NOMO-1 treated with dmso at 0.1 percent for 144 hours (cell line): ENCODE data around the gene MESP2.

ENCODE experiments used
- DNase-seq: peaks from one replicate; lab custom pipeline; 2025; ENCODE audit not compliant: unreplicated experiment; lab: John Stamatoyannopoulos, UW

Gene MESP2, protein sequence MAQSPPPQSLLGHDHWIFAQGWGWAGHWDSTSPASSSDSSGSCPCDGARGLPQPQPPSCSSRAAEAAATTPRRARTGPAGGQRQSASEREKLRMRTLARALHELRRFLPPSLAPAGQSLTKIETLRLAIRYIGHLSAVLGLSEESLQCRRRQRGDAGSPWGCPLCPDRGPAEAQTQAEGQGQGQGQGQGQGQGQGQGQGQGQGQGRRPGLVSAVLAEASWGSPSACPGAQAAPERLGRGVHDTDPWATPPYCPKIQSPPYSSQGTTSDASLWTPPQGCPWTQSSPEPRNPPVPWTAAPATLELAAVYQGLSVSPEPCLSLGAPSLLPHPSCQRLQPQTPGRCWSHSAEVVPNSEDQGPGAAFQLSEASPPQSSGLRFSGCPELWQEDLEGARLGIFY

DNA sequence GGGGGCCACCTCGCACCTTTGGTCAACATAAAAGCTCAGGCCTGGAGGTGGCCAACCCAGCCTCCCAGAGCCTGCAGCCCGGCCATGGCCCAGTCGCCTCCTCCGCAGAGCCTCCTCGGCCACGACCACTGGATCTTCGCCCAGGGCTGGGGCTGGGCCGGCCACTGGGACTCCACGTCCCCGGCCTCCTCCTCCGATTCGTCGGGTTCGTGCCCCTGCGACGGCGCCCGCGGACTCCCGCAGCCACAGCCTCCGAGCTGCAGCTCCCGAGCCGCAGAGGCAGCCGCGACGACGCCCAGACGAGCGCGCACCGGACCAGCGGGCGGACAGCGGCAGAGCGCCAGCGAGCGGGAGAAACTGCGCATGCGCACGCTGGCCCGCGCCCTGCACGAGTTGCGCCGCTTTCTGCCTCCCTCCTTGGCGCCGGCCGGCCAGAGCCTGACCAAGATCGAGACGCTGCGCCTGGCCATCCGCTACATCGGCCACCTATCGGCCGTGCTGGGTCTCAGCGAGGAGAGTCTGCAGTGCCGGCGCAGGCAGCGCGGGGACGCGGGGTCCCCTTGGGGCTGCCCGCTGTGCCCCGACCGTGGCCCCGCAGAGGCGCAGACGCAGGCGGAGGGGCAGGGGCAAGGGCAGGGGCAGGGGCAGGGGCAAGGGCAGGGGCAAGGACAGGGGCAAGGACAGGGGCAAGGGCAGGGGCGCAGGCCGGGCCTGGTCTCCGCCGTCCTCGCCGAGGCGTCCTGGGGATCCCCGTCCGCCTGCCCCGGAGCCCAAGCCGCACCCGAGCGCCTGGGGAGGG, at the start of gene MESP2:
MESP2 (plus strand) TSS at position 59 of the 799 bp plus-strand sequence; CDS start at position 85, 26 bp downstream.
- peak; percentile 56 for DNase-seq

- DNase-seq, result no peak
Measured at GRCh38 chr15:89728254-89728653, 47.9 kb upstream of the MESP2 start.

- DNase-seq, result no peak
Measured at GRCh38 chr15:89731275-89731674, 44.9 kb upstream of the MESP2 start.

- no peak for DNase-seq
Measured at GRCh38 chr15:89732451-89733172, 43.5 kb upstream of the MESP2 start.

GRCh38 chr15:89735773-89736172, 40.4 kb upstream of the MESP2 start:
- DNase-seq, result no peak

GRCh38 chr15:89740137-89740536, 36.0 kb upstream of the MESP2 start:
- DNase-seq, result peak; percentile 13

GRCh38 chr15:89743011-89743410, 33.1 kb upstream of the MESP2 start:
- no peak for DNase-seq

- no peak for DNase-seq
Measured at GRCh38 chr15:89743594-89743993, 32.5 kb upstream of the MESP2 start.

DNA sequence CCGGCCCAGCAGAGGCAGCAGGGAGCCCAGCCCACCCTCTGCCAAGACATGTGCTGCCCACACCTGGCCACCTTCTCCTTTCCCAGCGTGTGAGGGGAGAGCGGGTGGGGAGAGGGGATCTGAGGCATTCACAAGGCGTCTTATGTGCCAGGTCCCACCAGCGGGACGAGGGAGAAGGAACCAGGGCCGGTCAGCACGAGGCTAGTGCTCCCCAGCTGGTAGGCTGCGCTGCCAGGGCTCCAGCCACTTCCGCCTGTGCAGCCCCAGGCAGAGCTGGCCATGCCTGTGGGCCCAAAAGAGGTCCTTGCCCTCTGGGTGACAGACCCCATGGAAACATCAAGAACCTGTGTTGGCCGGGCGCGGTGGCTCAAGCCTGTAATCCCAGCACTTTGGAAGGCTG, 31.0 kb upstream of the MESP2 start:
- no peak for DNase-seq

DNA sequence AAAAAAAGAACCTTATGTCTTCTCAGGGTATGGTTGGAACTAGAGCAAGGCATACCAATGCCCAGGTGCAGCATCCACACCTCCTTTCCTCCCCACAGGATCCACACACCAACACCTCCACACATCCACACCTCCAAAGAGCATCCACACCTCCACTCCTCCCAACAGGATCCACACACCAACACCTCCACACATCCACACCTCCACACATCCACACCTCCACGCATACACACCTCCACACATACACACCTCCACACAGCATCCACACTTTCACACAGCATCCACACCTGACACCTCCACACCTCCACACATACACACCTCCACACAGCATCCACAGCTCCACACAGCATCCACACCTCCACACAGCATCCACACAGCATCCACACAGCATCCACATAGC, 30.4 kb upstream of the MESP2 start:
- DNase-seq, result no peak

DNA sequence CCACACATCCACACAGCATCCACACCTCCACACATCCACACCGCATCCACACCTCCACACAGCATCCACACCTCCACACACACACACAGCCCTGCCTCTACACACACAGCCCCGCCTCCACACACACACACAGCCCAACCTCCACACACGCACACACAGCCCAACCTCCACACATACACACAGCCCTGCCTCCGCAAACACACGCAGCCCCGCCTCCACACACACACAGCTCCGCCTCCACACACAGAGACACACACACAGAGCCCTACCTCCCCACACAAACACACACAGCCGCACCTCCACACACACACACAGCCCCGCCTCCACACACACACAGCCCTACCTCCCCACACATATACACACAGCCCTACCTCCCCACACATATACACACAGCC, 29.7 kb upstream of the MESP2 start:
- DNase-seq, result no peak

DNA sequence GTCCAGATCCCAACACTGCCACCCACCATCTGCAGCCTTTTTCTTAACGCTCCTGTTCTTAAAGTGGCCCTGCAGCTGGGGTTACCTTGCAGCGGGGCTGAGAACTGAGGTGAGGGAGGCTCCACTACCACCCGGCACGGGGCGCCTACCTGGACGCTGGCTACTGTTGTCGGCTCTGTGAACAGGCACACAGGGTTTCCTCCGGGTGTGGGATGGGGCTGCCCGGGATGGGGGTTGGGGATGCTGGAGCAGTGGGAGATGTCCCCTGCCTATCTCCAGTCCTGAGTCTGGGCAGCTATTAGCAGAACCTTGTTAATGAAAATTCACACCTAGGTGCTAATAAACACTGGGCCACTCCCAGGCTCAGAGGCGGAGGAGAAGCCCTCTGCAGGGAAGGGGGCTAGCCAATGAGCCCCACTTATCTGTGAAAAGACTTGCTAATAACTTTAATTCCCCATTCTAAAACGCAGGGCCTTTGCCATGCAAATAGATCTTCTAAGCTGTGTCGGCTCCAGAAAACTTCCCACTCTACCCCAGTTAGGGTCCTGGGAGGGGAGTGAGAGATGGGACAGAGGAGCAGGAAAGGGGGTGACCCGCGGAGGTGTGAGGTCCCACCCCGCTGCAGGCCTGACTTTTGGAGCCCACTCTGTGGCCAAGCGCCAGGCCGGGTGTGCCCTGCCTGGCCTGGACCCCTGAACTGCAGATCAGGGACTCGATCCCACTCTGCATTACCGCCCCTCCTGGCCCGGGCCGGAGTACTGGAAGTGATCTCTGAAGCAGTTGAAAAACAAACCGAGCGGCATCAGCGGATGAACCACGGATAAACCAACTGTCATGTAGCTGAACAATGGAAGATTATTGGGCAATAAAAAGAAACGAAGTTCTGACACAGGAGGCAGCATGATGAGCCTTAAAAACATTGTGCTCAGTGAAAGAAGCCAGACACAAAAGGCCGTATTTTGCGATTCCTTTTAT, 28.1 kb upstream of the MESP2 start:
- DNase-seq, result no peak

- no peak for DNase-seq
Measured at GRCh38 chr15:89749054-89749453, 27.1 kb upstream of the MESP2 start.

- no peak for DNase-seq
Measured at GRCh38 chr15:89749526-89749925, 26.6 kb upstream of the MESP2 start.

GRCh38 chr15:89749951-89750559, 26.1 kb upstream of the MESP2 start:
- DNase-seq, result no peak

- DNase-seq, result peak; percentile 91
Measured at GRCh38 chr15:89750560-89751542, 25.3 kb upstream of the MESP2 start, which contains the start of gene MESP1. Gene MESP1 (minus strand): TSS chr15:89751249. CDS start chr15:89751231, 18 bp downstream.

DNA sequence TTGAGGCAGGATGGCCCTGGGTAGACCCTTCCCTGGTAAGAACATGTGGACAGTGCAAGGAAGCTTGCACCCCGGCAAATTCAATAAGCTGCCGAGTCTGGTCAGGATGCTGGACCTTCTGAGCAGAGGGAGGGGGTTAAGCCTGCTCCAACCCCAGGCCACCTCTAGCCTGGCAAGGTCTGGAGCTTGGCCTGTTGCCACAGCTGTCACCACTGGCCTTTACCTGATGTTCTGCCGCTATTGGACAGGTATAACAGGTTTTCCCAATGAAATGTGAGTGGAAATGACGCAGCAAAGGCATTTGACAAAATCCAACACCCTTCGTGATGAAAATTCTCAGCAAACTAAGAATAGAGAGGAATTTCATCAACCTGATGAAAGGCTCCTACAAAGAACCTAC, 24.4 kb upstream of the MESP2 start:
- no peak for DNase-seq

DNA sequence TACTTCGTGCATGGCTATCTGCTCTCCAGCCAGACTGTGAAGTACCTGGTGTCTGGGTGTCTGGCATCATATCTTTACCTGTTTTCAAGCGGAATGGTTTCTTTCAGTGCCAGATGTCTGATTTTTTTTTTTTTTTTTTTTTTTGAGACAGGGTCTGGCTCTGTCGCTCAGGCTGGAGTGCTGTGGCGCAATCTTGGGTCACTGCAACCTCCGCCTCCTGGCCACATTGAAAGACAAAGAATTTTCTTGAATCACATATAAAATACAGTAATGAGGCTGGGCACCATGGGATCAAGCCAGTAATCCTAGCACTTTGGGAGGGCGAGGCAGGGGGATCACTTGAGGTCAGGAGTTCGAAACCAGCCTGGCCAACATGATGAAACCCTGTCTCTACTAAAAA, 22.3 kb upstream of the MESP2 start:
- DNase-seq, result no peak
